ENCODE results near the gene ZFP92.

ZFP92 gene

DNA sequence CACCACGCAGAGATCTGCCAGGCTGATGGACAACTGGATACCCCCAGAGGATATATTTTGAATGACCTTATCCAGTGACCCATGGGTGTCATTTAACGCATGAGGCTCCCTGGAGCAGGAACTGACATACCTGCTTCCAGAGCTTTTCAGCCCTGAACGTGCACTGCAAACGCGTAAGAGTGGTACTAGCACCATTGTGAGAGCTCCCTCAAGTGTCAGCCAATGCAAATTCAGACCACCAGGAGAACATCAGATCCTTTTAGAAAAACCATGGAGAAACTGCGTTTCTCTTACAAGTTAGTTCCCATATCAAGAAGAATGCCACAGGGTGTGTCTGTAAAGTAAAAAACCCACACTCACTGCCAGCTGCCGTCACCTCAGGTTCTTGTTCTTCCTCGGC, 27.3 kb downstream of the ZFP92 start:
- Histone ChIP-seq H3K27me3 (ENCODE audit: insufficient read depth, poor library complexity, severe bottlenecking) (no peaks in the 10 kb centered on the region), H3K36me3 (ENCODE audit: low read depth) (no peaks in the 10 kb centered on the region), H3K4me1 (ENCODE audit: insufficient read depth, poor library complexity, severe bottlenecking) (peaks cover 12% of the 10 kb centered on the region), H3K4me3 (ENCODE audit: severe bottlenecking) (no peak overlapping the region), H3K9me3 (ENCODE audit: severe bottlenecking) (no peaks in the 10 kb centered on the region), H3K27ac (ENCODE audit: poor library complexity, severe bottlenecking) (no peak overlapping the region)
- TF ChIP-seq, protein P1, sequence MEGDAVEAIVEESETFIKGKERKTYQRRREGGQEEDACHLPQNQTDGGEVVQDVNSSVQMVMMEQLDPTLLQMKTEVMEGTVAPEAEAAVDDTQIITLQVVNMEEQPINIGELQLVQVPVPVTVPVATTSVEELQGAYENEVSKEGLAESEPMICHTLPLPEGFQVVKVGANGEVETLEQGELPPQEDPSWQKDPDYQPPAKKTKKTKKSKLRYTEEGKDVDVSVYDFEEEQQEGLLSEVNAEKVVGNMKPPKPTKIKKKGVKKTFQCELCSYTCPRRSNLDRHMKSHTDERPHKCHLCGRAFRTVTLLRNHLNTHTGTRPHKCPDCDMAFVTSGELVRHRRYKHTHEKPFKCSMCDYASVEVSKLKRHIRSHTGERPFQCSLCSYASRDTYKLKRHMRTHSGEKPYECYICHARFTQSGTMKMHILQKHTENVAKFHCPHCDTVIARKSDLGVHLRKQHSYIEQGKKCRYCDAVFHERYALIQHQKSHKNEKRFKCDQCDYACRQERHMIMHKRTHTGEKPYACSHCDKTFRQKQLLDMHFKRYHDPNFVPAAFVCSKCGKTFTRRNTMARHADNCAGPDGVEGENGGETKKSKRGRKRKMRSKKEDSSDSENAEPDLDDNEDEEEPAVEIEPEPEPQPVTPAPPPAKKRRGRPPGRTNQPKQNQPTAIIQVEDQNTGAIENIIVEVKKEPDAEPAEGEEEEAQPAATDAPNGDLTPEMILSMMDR (IDR thresholded peaks at IDR 0.05; ENCODE audit: poor library complexity, severe bottlenecking) = peak; percentile 19
- ATAC-seq (ENCODE audit: low read depth) (no peak), DNase-seq (ENCODE audit: low spot score) (no peak)

DNA sequence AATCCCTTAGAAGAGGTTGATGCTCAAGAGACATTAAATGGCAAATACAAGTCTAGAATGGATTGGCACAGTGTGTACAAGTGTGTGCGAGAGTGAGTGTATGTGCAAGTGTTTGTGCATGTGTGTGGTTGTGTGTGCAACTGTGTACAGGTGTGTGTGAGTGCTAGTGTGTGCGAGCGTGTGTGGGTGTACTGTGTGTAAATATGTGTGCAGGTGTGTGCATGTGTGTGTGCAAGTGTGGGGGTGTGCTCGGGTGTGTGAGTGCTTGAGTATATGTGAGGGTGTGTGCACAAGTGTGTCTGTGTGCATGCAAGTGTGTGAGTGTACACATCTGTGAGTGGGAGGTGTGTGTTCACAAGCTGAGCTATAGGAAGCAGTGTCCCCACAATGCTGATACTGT, 28.7 kb downstream of the ZFP92 start:
- TF ChIP-seq, protein P1 (IDR thresholded peaks at IDR 0.05; ENCODE audit: poor library complexity, severe bottlenecking) = no peak
- DNase-seq (ENCODE audit: low spot score) (no peak), ATAC-seq (ENCODE audit: low read depth) (no peak)
- Histone ChIP-seq H3K36me3 (ENCODE audit: low read depth) (no peaks in the 10 kb centered on the region), H3K9me3 (ENCODE audit: severe bottlenecking) (no peaks in the 10 kb centered on the region), H3K4me3 (ENCODE audit: severe bottlenecking) (no peak overlapping the region), H3K27me3 (ENCODE audit: insufficient read depth, poor library complexity, severe bottlenecking) (no peaks in the 10 kb centered on the region), H3K27ac (ENCODE audit: poor library complexity, severe bottlenecking) (no peak overlapping the region), H3K4me1 (ENCODE audit: insufficient read depth, poor library complexity, severe bottlenecking) (peaks cover 12% of the 10 kb centered on the region)

DNA sequence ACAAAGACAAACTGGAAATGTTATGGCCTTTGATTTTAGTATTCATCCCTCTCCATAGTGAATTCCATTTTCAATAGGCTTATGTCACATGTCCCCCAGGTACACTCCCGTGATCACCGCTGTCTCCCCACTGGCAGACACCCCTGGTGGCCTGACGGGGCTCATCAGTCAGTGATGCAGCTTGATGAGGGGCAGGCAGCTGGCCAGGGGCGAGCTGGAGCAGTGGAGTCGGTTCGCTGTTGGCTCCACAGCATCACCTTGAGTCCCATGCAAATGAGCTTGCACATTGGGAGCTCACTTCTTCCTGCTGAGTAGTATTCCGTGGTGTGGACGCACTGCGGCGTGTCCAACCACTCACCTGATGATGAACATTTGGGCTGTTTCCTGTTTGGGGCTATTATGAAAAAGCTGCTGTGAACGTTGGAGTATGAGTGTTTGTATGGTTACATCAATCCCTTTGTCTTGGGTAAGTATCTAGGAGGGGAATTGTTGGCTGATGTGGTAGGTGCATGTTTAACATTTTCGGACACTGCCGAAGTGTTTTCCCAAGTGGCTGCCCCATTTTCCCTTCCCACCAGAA, 29.4 kb downstream of the ZFP92 start:
- H3K27ac ChIP-seq (ENCODE audit: poor library complexity, severe bottlenecking) = no peak overlapping the region
- no peaks in the 10 kb centered on the region for H3K9me3 ChIP-seq (ENCODE audit: severe bottlenecking)
- no peaks in the 10 kb centered on the region for H3K36me3 ChIP-seq (ENCODE audit: low read depth)
- ATAC-seq (ENCODE audit: low read depth) (no peak), DNase-seq (ENCODE audit: low spot score) (no peak)
- TF ChIP-seq, protein P1 (IDR thresholded peaks at IDR 0.05; ENCODE audit: poor library complexity, severe bottlenecking) = no peak
- no peaks in the 10 kb centered on the region for H3K27me3 ChIP-seq (ENCODE audit: insufficient read depth, poor library complexity, severe bottlenecking)
- H3K4me3 ChIP-seq (ENCODE audit: severe bottlenecking) = no peak overlapping the region
- peaks cover 12% of the 10 kb centered on the region for H3K4me1 ChIP-seq (ENCODE audit: insufficient read depth, poor library complexity, severe bottlenecking)

DNA sequence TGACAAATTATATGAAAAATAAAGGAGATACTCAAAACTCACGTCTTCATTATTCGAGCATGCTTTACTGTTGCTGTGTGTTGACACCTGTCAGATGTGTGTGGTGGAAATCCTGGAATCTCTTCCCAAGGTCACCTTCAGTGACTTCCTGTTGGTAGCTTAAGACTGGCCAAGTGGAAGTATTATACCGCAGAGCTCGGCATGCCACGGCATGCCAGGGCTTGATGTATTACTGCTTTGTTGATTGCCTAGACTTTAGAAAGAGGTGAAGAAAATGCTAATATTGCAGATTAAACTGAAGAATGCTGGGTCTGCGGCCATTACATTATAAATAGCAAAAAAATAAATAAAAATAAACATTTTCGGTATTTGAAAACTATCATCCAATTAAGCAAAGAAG, 30.0 kb downstream of the ZFP92 start:
- no peak; the same call in 2 of the 3 replicates for ATAC-seq (ENCODE audit: low read depth)
- peak overlapping the region; percentile 33 for H3K27ac ChIP-seq (ENCODE audit: poor library complexity, severe bottlenecking)

DNA sequence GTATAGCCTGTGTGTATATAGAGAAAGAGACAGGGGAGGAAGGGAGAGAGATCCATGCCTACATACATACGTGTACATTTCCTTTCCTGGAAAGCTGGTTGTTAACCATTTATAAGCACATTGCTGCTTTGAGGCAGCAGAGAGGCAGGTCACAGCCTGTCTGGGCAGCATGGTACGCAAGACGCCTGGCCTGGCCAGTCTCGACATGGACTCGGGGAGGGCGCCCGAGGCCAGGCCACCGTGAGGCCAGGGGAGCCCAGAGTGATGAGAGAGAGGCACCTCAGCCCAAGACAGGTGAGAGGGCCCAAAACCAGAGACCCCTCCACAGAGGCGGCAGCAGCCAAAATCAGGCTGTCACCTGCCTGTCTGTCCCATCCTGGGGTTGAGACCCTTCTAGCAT, 30.7 kb downstream of the ZFP92 start:
- ATAC-seq (ENCODE audit: low read depth) (peak; percentile 75), DNase-seq (ENCODE audit: low spot score) (no peak)
- peaks cover 12% of the 10 kb centered on the region for H3K4me1 ChIP-seq (ENCODE audit: insufficient read depth, poor library complexity, severe bottlenecking)
- TF ChIP-seq, protein P1 (IDR thresholded peaks at IDR 0.05; ENCODE audit: poor library complexity, severe bottlenecking) = no peak
- no peaks in the 10 kb centered on the region for H3K9me3 ChIP-seq (ENCODE audit: severe bottlenecking)
- no peak overlapping the region for H3K4me3 ChIP-seq (ENCODE audit: severe bottlenecking)
- no peaks in the 10 kb centered on the region for H3K27me3 ChIP-seq (ENCODE audit: insufficient read depth, poor library complexity, severe bottlenecking)
- H3K27ac ChIP-seq (ENCODE audit: poor library complexity, severe bottlenecking) = peak overlapping the region; percentile 33
- no peaks in the 10 kb centered on the region for H3K36me3 ChIP-seq (ENCODE audit: low read depth)

More for the DNA sequence above, 30.0 kb downstream of the ZFP92 start:
- TF ChIP-seq, protein P1 (IDR thresholded peaks at IDR 0.05; ENCODE audit: poor library complexity, severe bottlenecking) = no peak
- H3K4me3 ChIP-seq (ENCODE audit: severe bottlenecking) = no peak overlapping the region
- H3K4me1 ChIP-seq (ENCODE audit: insufficient read depth, poor library complexity, severe bottlenecking) = peaks cover 12% of the 10 kb centered on the region
- H3K36me3 ChIP-seq (ENCODE audit: low read depth) = no peaks in the 10 kb centered on the region
- H3K9me3 ChIP-seq (ENCODE audit: severe bottlenecking) = no peaks in the 10 kb centered on the region
- H3K27me3 ChIP-seq (ENCODE audit: insufficient read depth, poor library complexity, severe bottlenecking) = no peaks in the 10 kb centered on the region
- no peak for DNase-seq (ENCODE audit: low spot score)
